ENCODE results near the gene ANKAR.

ANKAR gene

GRCh38 chr2:189635353-189635752, 39.1 kb upstream of the ANKAR start:
- TF ChIP-seq, protein P1, sequence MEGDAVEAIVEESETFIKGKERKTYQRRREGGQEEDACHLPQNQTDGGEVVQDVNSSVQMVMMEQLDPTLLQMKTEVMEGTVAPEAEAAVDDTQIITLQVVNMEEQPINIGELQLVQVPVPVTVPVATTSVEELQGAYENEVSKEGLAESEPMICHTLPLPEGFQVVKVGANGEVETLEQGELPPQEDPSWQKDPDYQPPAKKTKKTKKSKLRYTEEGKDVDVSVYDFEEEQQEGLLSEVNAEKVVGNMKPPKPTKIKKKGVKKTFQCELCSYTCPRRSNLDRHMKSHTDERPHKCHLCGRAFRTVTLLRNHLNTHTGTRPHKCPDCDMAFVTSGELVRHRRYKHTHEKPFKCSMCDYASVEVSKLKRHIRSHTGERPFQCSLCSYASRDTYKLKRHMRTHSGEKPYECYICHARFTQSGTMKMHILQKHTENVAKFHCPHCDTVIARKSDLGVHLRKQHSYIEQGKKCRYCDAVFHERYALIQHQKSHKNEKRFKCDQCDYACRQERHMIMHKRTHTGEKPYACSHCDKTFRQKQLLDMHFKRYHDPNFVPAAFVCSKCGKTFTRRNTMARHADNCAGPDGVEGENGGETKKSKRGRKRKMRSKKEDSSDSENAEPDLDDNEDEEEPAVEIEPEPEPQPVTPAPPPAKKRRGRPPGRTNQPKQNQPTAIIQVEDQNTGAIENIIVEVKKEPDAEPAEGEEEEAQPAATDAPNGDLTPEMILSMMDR (IDR thresholded peaks at IDR 0.05) = no peak

- TF ChIP-seq, protein P1 (IDR thresholded peaks at IDR 0.05) = no peak
Observed at GRCh38 chr2:189638301-189639006, 36.0 kb upstream of the ANKAR start.

- TF ChIP-seq, protein P1 (IDR thresholded peaks at IDR 0.05) = no peak
Observed at GRCh38 chr2:189639007-189639609, 35.4 kb upstream of the ANKAR start.

GRCh38 chr2:189641002-189641401, 33.5 kb upstream of the ANKAR start:
- TF ChIP-seq, protein P1 (IDR thresholded peaks at IDR 0.05) = no peak

DNA sequence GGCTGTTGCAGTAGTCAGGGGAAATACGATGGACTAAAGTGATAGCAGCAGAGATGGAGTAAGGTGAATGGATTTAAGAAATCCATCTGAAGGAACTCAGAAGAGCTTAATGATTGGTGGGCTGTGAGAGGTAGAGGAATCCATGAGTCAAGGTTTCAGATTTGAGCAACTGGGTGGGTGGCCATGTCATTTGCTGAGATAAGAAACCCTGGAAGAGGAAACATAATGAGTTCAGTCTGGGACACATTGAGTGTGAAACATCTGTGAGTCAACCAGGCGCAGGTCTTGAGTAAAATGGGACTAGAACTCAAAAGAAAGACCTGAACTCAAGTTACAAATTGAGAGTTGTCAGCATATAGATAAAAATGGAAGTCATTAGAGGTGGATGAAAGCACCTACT, 32.9 kb upstream of the ANKAR start:
- TF ChIP-seq, protein P1 (IDR thresholded peaks at IDR 0.05) = no peak

DNA sequence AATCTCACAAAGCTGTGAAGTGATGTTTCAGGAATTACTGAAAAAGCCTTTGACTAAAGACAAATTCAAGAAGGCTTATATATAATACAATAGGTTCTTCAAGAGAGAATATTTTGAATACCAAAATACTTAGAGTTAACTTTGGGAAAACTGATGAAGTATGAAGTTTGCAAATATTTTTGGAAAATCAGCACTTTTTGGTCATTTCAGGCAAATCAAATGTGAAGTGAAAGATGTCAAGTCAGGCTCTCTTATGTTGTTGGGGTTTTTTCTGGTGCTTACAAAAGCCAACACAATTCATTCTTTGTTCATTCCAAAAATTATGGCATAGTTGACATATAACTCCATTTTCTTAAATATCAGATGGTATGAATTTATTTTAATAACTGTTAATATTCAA, 27.9 kb upstream of the ANKAR start:
- TF ChIP-seq, protein P1 (IDR thresholded peaks at IDR 0.05) = no peak

- TF ChIP-seq, protein P1 (IDR thresholded peaks at IDR 0.05) = no peak
Observed at GRCh38 chr2:189648846-189649509, 25.5 kb upstream of the ANKAR start.

Measured in LNCAP (cell line).